OCI-LY3 (cell line): ENCODE results near the gene MBD3L2.

ENCODE experiments used
- H2AFZ ChIP-seq: fragments of 200-600, 300-600 bp; shearing (Covaris generic); 2 replicates; pipeline ENCODE4 v1.6.0; 2014; ENCODE audit warnings: antibody characterized with exemption, low read depth, low read length
- H3K27ac ChIP-seq: fragments of 200-600, 300-600 bp; sonication (generic); 2 replicates; pipeline ENCODE4 v1.5.1; 2014; ENCODE audit warnings: mild to moderate bottlenecking, low read length, moderate library complexity, mixed read lengths
- H3K27me3 ChIP-seq: fragments of 200-600, 300-600 bp; sonication (generic); 2 replicates; pipeline ENCODE4 v1.6.1; 2014; ENCODE audit warnings: low read depth, low read length, mixed read lengths
- H3K36me3 ChIP-seq: fragments of 200-600, 300-600 bp; sonication (generic); replicated peaks from 2 replicates; pipeline ENCODE3; 2014; ENCODE audit warnings: low read depth, low read length, mixed read lengths
- H3K4me1 ChIP-seq: fragments of 300-600, 200-600 bp; sonication (generic); 2 replicates; pipeline ENCODE4 v1.6.1; 2014; ENCODE audit warnings: low read length, mixed read lengths
- H3K4me2 ChIP-seq: fragments of 200-600, 300-600 bp; sonication (generic); 2 replicates; pipeline ENCODE4 v1.6.1; 2014; ENCODE audit warnings: low read length, mixed read lengths
- H3K4me3 ChIP-seq: fragments of 300-600, 200-600 bp; sonication (generic); 2 replicates; pipeline ENCODE4 v1.5.1; 2014; ENCODE audit warnings: antibody characterized with exemption, mild to moderate bottlenecking, low read length, moderate library complexity
- H3K79me2 ChIP-seq: fragments of 300-600, 200-600 bp; shearing (Covaris generic); 2 replicates; pipeline ENCODE4 v1.6.1; 2014; ENCODE audit warnings: mild to moderate bottlenecking, low read length, mixed read lengths
- H3K9ac ChIP-seq: fragments of 300-600, 200-600 bp; shearing (Covaris generic); 2 replicates; pipeline ENCODE4 v1.6.0; 2014; ENCODE audit warnings: mild to moderate bottlenecking, low read length, moderate library complexity
- H3K9me3 ChIP-seq: fragments of 200-600, 300-600 bp; shearing (Covaris generic); 2 replicates; pipeline ENCODE4 v1.6.1; 2014; ENCODE audit warnings: low read length, mixed read lengths; ENCODE audit not compliant: insufficient read depth
- H4K20me1 ChIP-seq: fragments of 200-600, 300-600 bp; sonication (generic); 2 replicates; pipeline ENCODE4 v1.6.1; 2016; ENCODE audit warnings: low read length, mixed read lengths; ENCODE audit not compliant: insufficient read depth
- EZH2phosphoT487 ChIP-seq: fragments of 200-600 bp; shearing (Covaris generic); IDR thresholded peaks from 2 replicates; pipeline ENCODE4 v1.6.1; 2018; ENCODE audit warnings: antibody characterized with exemption, mixed run types, low read depth
- TF ChIP-seq, protein P1 (sequence below): fragments of 200-600, 300-600 bp; sonication (generic); IDR thresholded peaks from 2 replicates; pipeline ENCODE4 v1.5.1; 2014; ENCODE audit warnings: antibody characterized with exemption, low read length, low read depth

The MBD3L2 gene

DNA sequence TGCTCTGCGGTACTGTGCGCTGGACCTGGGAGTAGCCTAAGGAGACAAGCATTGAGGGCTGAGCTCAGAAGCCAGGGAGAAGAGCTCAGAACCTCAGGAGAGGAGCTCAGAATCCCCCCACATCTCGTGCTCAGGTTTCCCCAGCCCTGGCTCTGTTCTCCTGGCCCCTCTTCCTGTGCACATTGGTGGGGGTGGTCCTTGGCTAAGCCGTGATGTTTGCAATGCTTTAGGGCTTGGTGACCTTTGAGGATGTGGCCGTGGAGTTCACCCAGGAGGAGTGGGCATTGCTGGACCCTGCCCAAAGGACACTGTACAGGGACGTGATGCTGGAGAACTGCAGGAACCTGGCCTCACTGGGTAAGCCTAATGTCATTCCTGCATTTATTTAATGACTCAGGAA is 27.0 kb downstream of the MBD3L2 start:
- H4K20me1 ChIP-seq, result no peaks in the 10 kb centered on the region
- H3K9ac ChIP-seq, result no peak overlapping the region
- peaks cover 33% of the 10 kb centered on the region for H3K9me3 ChIP-seq
- H3K4me1 ChIP-seq, result no peaks in the 10 kb centered on the region
- TF ChIP-seq, protein P1, sequence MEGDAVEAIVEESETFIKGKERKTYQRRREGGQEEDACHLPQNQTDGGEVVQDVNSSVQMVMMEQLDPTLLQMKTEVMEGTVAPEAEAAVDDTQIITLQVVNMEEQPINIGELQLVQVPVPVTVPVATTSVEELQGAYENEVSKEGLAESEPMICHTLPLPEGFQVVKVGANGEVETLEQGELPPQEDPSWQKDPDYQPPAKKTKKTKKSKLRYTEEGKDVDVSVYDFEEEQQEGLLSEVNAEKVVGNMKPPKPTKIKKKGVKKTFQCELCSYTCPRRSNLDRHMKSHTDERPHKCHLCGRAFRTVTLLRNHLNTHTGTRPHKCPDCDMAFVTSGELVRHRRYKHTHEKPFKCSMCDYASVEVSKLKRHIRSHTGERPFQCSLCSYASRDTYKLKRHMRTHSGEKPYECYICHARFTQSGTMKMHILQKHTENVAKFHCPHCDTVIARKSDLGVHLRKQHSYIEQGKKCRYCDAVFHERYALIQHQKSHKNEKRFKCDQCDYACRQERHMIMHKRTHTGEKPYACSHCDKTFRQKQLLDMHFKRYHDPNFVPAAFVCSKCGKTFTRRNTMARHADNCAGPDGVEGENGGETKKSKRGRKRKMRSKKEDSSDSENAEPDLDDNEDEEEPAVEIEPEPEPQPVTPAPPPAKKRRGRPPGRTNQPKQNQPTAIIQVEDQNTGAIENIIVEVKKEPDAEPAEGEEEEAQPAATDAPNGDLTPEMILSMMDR, result no peak
- TF ChIP-seq EZH2phosphoT487, result no peak
- H3K27me3 ChIP-seq, result no peaks in the 10 kb centered on the region
- no peak overlapping the region for H2AFZ ChIP-seq
- no peak overlapping the region for H3K27ac ChIP-seq
- H3K4me2 ChIP-seq, result no peak overlapping the region
- no peak overlapping the region for H3K4me3 ChIP-seq
- H3K36me3 ChIP-seq, result peaks cover 87% of the 10 kb centered on the region
- 0 out of 2 replicates have a peak, but pooled peaks cover 2% of the 10 kb centered on the region for H3K79me2 ChIP-seq

DNA sequence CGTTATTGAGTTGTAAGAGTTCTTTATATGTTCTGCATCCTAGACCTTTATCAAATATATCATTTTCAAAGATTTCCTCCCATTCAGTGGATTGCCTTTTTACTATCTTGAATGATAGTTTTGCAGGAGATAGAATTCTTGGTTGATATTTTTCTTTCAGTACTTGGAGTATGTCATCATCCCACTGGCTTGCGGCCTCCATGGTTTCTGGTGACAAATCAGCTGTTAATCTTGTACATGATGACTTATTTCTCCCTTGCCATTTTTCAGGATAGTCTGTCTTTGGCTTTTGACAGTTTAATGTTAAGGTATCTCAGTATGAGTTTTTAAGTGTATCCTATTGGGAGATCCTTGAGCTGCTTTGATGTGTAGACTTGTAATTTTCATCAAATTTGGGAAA is 28.9 kb downstream of the MBD3L2 start:
- no peaks in the 10 kb centered on the region for H3K79me2 ChIP-seq
- peaks cover 95% of the 10 kb centered on the region for H3K36me3 ChIP-seq
- H3K27me3 ChIP-seq, result no peaks in the 10 kb centered on the region
- no peak overlapping the region for H3K27ac ChIP-seq
- no peaks in the 10 kb centered on the region for H4K20me1 ChIP-seq
- H3K4me2 ChIP-seq, result no peak overlapping the region
- H3K9me3 ChIP-seq, result peaks cover 52% of the 10 kb centered on the region
- H3K4me3 ChIP-seq, result no peak overlapping the region
- H2AFZ ChIP-seq, result no peak overlapping the region
- TF ChIP-seq, protein P1, result no peak
- no peak for TF ChIP-seq EZH2phosphoT487
- H3K9ac ChIP-seq, result no peak overlapping the region
- H3K4me1 ChIP-seq, result no peaks in the 10 kb centered on the region

DNA sequence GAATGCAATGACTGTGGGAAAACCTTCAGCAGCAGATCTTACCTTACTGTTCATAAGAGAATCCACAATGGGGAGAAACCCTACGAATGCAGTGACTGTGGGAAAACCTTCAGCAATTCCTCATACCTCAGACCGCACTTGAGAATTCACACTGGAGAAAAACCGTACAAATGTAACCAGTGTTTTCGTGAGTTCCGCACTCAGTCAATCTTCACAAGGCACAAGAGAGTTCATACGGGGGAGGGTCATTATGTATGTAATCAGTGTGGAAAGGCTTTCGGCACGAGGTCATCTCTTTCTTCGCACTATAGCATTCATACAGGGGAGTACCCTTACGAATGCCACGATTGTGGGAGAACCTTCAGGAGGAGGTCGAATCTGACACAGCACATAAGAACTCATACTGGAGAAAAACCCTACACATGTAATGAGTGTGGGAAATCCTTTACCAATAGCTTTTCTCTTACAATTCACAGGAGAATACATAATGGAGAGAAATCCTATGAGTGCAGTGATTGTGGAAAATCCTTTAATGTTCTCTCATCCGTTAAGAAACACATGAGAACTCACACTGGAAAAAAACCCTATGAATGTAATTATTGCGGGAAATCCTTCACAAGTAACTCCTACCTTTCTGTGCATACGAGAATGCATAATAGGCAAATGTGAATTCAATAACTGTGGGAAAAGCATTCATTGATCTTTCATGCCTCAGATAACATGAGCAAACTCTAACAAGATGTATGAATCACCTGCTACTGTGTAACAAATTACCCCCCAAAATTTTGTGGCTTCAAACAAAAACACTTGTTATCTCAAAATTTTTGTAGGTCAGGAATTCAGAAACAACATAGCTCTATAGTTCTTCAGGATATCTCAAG is 34.2 kb downstream of the MBD3L2 start:
- peaks cover 83% of the 10 kb centered on the region for H3K36me3 ChIP-seq
- H3K4me1 ChIP-seq, result no peaks in the 10 kb centered on the region
- no peak for TF ChIP-seq EZH2phosphoT487
- TF ChIP-seq, protein P1, result no peak
- no peaks in the 10 kb centered on the region for H3K79me2 ChIP-seq
- H2AFZ ChIP-seq, result no peak overlapping the region
- H3K4me3 ChIP-seq, result no peak overlapping the region
- no peak overlapping the region for H3K4me2 ChIP-seq
- no peaks in the 10 kb centered on the region for H3K27me3 ChIP-seq
- H3K27ac ChIP-seq, result no peak overlapping the region
- H4K20me1 ChIP-seq, result no peaks in the 10 kb centered on the region
- H3K9ac ChIP-seq, result no peak overlapping the region
- H3K9me3 ChIP-seq, result peaks cover 76% of the 10 kb centered on the region

DNA sequence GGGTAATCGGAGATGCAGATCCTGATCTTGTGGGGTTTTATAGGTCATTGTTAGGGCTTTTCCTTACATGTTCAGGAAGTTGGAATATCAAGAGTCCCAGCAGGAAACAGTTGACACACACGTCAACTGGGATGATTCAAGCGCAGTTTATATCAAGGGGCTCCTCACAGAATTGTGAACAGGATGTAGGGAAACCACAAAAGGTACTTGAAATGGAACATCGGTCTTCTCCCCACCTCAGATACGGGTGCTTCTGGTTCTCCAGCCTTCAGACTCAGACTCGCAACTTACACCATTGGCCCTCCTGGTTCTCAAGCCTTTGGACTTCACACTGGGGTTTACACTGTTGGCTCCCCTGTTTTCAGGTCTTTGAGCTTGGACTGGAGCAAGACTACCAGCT is 39.9 kb downstream of the MBD3L2 start:
- H3K36me3 ChIP-seq, result peaks cover 49% of the 10 kb centered on the region
- TF ChIP-seq EZH2phosphoT487, result no peak
- TF ChIP-seq, protein P1, result no peak
- no peak overlapping the region for H3K4me3 ChIP-seq
- no peak overlapping the region for H2AFZ ChIP-seq
- no peaks in the 10 kb centered on the region for H3K4me1 ChIP-seq
- H4K20me1 ChIP-seq, result no peaks in the 10 kb centered on the region
- no peak overlapping the region for H3K9ac ChIP-seq
- no peak overlapping the region for H3K27ac ChIP-seq
- no peak overlapping the region for H3K4me2 ChIP-seq
- no peaks in the 10 kb centered on the region for H3K27me3 ChIP-seq
- no peaks in the 10 kb centered on the region for H3K79me2 ChIP-seq
- H3K9me3 ChIP-seq, result peaks cover 32% of the 10 kb centered on the region
